Naive thymus-derived CD4-positive, alpha-beta T cell (primary cell): ENCODE results near the gene NPAS3. TPM values are rescaled to one million over a fixed set of nuclear protein-coding genes. Genes with fewer than 3 reads are reported as not detected.

ENCODE experiments used
- ATAC-seq: fragments of 150-1000 bp; cut with Tn5 transposase; 2 replicates; pipeline ENCODE4 v1.10.0; 2021; ENCODE audit warnings: mild to moderate bottlenecking, moderate library complexity
- CTCF ChIA-PET: fragments of 350-600 bp; sonication (Branson Sonifier 250); formaldehyde crosslinking; loops from one replicate; lab custom pipeline; 2021; ENCODE audit warnings: antibody characterized with exemption; lab: Charles Lee
- POLR2A ChIA-PET: fragments of 350-600 bp; sonication (Branson Sonifier 250); formaldehyde crosslinking; loops from one replicate; lab custom pipeline; 2021; ENCODE audit warnings: antibody characterized with exemption, inconsistent platforms; lab: Charles Lee
- DNase-seq, 9 donors: peaks; one replicate each; pipeline versions ENCODE4 v3.0.0 to v3.0.0-alpha.2; 2020 to 2022; ENCODE audit warnings: mixed read lengths in 1 of 9
- H3K27ac ChIP-seq: one replicate; pipeline ENCODE4 v1.7.0; 2013; ENCODE audit warnings: mild to moderate bottlenecking, low read depth, low read length, moderate library complexity
- H3K27me3 ChIP-seq, 2 donors: one replicate each; pipeline ENCODE4 v1.7.0; 2013; ENCODE audit warnings: low read length in 2 of 2, mild to moderate bottlenecking in 2 of 2, moderate library complexity in 2 of 2; ENCODE audit not compliant: control insufficient read depth in 2 of 2, insufficient read depth in 2 of 2
- H3K36me3 ChIP-seq, 3 experiments: 1 replicate in 2 of 3; 2 replicates in 1 of 3; pipeline ENCODE4 v1.7.0; 2013; ENCODE audit warnings: low read length in 3 of 3, mild to moderate bottlenecking in 3 of 3, moderate library complexity in 1 of 3; ENCODE audit not compliant: insufficient read depth in 3 of 3, control insufficient read depth in 2 of 3
- H3K4me1 ChIP-seq, 2 donors: one replicate each; pipeline ENCODE4 v1.7.0; 2013; ENCODE audit warnings: low read length in 2 of 2, mild to moderate bottlenecking in 2 of 2, moderate library complexity in 1 of 2; ENCODE audit not compliant: control insufficient read depth in 2 of 2, insufficient read depth in 2 of 2
- H3K4me3 ChIP-seq: 2 replicates; pipeline ENCODE4 v1.7.0; 2013; ENCODE audit warnings: mild to moderate bottlenecking, low read length
- H3K9me3 ChIP-seq, 3 experiments: 1 replicate in 2 of 3; 2 replicates in 1 of 3; pipeline ENCODE4 v1.7.0; 2013; ENCODE audit warnings: low read length in 3 of 3; ENCODE audit not compliant: control insufficient read depth in 2 of 3
- H3K27ac Mint-ChIP-seq, 9 donors: one replicate each; pipeline ENCODE4 v1.8.0; 2020 to 2022; ENCODE audit warnings: mixed read lengths in 9 of 9, mild to moderate bottlenecking in 8 of 9, moderate library complexity in 5 of 9, inconsistent platforms in 2 of 9
- H3K27me3 Mint-ChIP-seq, 5 donors: one replicate each; pipeline ENCODE4 v1.8.0; 2021 to 2022; ENCODE audit warnings: mixed read lengths in 5 of 5, mild to moderate bottlenecking in 1 of 5
- H3K36me3 Mint-ChIP-seq, 5 donors: one replicate each; pipeline ENCODE4 v1.8.0; 2020 to 2022; ENCODE audit warnings: mixed read lengths in 5 of 5, mild to moderate bottlenecking in 3 of 5, inconsistent platforms in 1 of 5
- H3K4me1 Mint-ChIP-seq, 7 donors: one replicate each; pipeline ENCODE4 v1.8.0; 2020 to 2022; ENCODE audit warnings: mixed read lengths in 7 of 7, mild to moderate bottlenecking in 3 of 7, inconsistent platforms in 1 of 7
- H3K4me3 Mint-ChIP-seq, 10 donors: one replicate each; pipeline ENCODE4 v1.8.0; 2020 to 2022; ENCODE audit warnings: mild to moderate bottlenecking in 10 of 10, mixed read lengths in 10 of 10, moderate library complexity in 6 of 10, inconsistent platforms in 2 of 10
- H3K9me3 Mint-ChIP-seq, 11 donors: one replicate each; pipeline ENCODE4 v1.8.0; 2020 to 2022; ENCODE audit warnings: mixed read lengths in 11 of 11, mild to moderate bottlenecking in 4 of 11, inconsistent platforms in 1 of 11, moderate library complexity in 1 of 11
- intact Hi-C, 2 donors: fragments of 100-400 bp; cut with micrococcal nuclease; formaldehyde crosslinking; loops; one replicate each; pipeline ENCODE4 v1.15.1; 2023
- polyA plus RNA-seq, 2 donors: library from polyadenylated mRNA; unstranded; fragments of 300-500 nt; fragmentation: Illumina TruSeq; gene quantifications; one replicate each; pipeline ENCODE4 v1.2.3, GENCODE V29; 2021
- total RNA-seq, 6 experiments: library from RNA in 5 of 6; stranded (reverse) in 5 of 6; gene quantifications; 1 replicate in 5 of 6; 2 replicates in 1 of 6; pipeline ENCODE4 v1.2.3 and lab custom pipeline; 2021 to 2026

Gene NPAS3
- total and polyA plus RNA-seq, 7 experiments from 2014 or later = not detected

DNA sequence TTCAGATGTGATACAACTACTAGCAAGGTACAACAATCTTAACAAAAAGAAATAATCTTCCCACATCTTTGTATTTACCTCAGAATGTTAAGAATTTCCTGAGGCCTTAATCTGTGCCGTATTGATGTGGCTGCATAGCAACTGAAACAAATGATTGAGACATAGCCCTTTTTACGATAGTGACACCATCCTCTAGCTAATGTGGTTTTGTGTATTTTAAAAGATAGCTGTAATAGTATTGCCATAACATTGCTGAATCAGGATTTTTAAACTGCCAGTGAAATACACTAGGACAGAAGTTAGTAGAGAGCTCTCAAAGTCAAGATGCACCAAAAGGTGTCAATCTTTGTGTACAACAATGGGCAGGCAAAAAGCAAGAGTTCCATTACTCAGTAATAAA is 11.9 kb downstream of the NPAS3 start:
- POLR2A ChIA-PET = no interaction called here
- Mint-ChIP-seq H3K4me3 (no peak overlapping the region), H3K36me3 (no peaks in the 10 kb centered on the region), H3K27ac (no peak overlapping the region), H3K4me1 (no peaks in the 10 kb centered on the region), H3K9me3 (peaks cover 0 to 10% (median 0%) of the 10 kb centered on the region in 11 donors), H3K27me3 (peaks cover 5 to 26% (median 13%) of the 10 kb centered on the region in 5 donors)
- no peaks in the 10 kb centered on the region for H3K36me3 ChIP-seq
- DNase-seq (no peak), ATAC-seq (no peak)
- H3K9me3 ChIP-seq = no peaks in the 10 kb centered on the region
- H3K4me1 ChIP-seq = no peaks in the 10 kb centered on the region
- no peaks in the 10 kb centered on the region for H3K27me3 ChIP-seq
- no peak overlapping the region for H3K4me3 ChIP-seq
- intact Hi-C loops = no loop called here
- CTCF ChIA-PET = no interaction called here
- no peak overlapping the region for H3K27ac ChIP-seq

DNA sequence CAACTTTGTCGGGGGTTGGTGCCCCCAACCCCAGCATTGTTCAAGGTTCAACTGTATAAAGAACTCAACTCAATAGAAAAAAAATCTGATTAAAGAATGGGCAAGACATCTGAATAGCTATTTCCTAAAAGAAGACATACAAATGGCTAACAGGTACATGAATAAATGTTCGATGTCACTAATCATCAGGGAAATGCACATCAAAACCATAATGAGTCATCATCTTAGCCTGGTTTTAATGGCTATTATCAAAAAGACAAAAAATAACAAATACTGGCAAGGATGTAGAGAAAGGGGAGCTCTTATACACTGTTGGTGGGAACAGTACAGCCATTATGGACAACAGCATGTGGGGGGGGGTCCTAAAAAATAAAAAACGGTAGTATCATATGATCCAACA is 28.7 kb downstream of the NPAS3 start:
- Histone ChIP-seq H3K9me3 (no peaks in the 10 kb centered on the region), H3K4me3 (no peak overlapping the region), H3K36me3 (no peaks in the 10 kb centered on the region), H3K4me1 (no peaks in the 10 kb centered on the region), H3K27me3 (no peaks in the 10 kb centered on the region), H3K27ac (no peak overlapping the region)
- ATAC-seq (no peak), DNase-seq (no peak)
- Mint-ChIP-seq H3K9me3 (peaks cover 0 to 4% (median 0%) of the 10 kb centered on the region in 11 donors), H3K27me3 (peaks cover 0 to under 1% (median 0%) of the 10 kb centered on the region in 5 donors), H3K27ac (no peak overlapping the region), H3K4me1 (no peaks in the 10 kb centered on the region), H3K36me3 (no peaks in the 10 kb centered on the region), H3K4me3 (no peak overlapping the region)
- ChIA-PET POLR2A (no interaction called here), CTCF (interaction anchor here (0.7 kb wide), 1 partner anchor 350 kb away, joined by 4 read pairs; no protein-coding TSS in a partner anchor)
- intact Hi-C loops = no loop called here

DNA sequence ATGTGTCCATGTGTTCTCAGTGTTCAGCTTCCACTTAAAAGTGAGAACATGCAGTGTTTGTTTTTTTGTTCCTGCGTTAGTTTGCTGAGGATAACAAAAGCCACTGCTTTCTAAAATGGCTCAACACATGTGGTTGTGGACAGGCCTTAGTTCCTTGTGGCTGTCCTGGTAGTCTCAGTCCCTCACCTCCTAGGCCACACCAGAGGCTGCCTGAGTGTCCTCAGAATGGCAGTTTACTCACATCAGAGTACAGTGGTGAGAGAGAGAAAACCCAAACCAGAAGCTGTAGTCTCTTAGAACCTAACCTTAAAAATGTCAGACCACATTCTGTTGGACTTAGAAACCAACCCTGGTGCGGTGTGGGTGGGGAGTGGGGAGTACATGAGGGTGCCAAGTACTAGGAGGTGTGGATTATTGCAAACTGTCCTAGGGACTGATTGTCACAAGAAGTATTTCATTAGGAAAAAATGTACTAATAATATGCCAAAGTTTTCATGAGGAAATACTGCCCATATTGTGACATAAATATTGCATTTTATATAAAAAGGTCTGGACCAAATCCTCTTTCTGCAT is 30.4 kb downstream of the NPAS3 start:
- ATAC-seq (no peak), DNase-seq (no peak)
- Histone ChIP-seq H3K4me3 (no peak overlapping the region), H3K27ac (no peak overlapping the region), H3K36me3 (no peaks in the 10 kb centered on the region), H3K4me1 (no peaks in the 10 kb centered on the region), H3K27me3 (no peaks in the 10 kb centered on the region), H3K9me3 (no peaks in the 10 kb centered on the region)
- intact Hi-C loops = no loop called here
- no peaks in the 10 kb centered on the region for H3K36me3 Mint-ChIP-seq
- CTCF ChIA-PET = no interaction called here
- H3K9me3 Mint-ChIP-seq = peaks cover 0 to 2% (median 0%) of the 10 kb centered on the region in 11 donors
- H3K27me3 Mint-ChIP-seq = peaks cover 0 to 4% (median 0%) of the 10 kb centered on the region in 5 donors
- no peak overlapping the region for H3K27ac Mint-ChIP-seq
- no peak overlapping the region for H3K4me3 Mint-ChIP-seq
- POLR2A ChIA-PET = no interaction called here
- H3K4me1 Mint-ChIP-seq = no peaks in the 10 kb centered on the region

DNA sequence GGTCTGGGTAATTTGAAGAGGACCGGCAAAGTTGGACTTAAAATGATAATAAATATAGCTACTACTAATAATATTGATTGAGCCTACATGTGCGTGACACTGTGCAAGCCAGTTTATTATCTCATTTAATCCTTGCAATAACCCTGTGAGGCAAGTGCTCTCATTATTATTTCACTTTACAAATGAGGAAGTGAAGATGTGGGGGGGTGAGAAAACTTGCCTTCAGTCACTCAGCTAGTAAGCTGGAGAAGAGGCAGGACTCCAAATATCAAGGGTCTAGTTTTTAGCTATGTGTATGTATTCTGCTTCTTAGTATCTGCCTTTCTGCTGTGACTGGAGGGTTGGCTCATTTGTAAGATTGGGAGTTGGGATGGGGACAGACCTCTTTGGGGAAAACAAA is 39.2 kb downstream of the NPAS3 start:
- Mint-ChIP-seq H3K4me1 (no peaks in the 10 kb centered on the region), H3K36me3 (no peaks in the 10 kb centered on the region), H3K27ac (no peak overlapping the region), H3K4me3 (no peak overlapping the region), H3K27me3 (peaks cover 0 to 8% (median 3%) of the 10 kb centered on the region in 5 donors), H3K9me3 (peaks cover 0 to 7% (median 2%) of the 10 kb centered on the region in 11 donors)
- H3K27me3 ChIP-seq = no peaks in the 10 kb centered on the region
- intact Hi-C loops = no loop called here
- ChIA-PET POLR2A (no interaction called here), CTCF (no interaction called here)
- H3K4me3 ChIP-seq = no peak overlapping the region
- no peaks in the 10 kb centered on the region for H3K4me1 ChIP-seq
- H3K27ac ChIP-seq = no peak overlapping the region
- no peaks in the 10 kb centered on the region for H3K36me3 ChIP-seq
- no peak for ATAC-seq
- no peak for DNase-seq
- H3K9me3 ChIP-seq = no peaks in the 10 kb centered on the region

DNA sequence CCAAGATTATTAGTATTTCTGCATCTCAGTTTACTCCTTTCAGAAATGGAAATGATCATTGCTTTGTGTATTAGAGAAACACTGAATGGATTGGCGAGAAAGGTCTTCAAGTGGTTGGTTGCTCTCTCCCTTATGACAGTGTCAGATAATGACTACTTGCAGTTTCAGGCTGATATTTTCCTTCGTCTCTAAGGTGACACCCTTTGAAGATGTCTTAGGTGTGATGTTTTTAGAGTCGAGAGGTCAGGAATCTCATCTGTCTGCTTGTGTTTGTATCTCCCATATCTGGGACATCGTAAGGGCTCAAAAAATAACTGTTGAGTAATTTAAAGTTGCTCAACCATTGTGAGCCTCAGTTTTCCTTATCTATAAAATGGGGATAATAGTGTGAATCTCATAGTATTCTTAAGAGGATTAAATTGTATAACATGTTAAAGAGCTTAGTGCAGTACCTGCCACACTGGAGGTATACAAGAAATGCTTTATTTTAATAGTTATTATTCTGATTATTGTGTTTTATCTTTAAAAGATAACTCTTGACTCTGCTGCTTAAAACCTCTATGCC is 40.1 kb downstream of the NPAS3 start:
- H3K36me3 ChIP-seq = no peaks in the 10 kb centered on the region
- Mint-ChIP-seq H3K27ac (no peak overlapping the region), H3K27me3 (peaks cover 0 to 8% (median 3%) of the 10 kb centered on the region in 5 donors), H3K36me3 (no peaks in the 10 kb centered on the region), H3K4me3 (no peak overlapping the region), H3K4me1 (no peaks in the 10 kb centered on the region), H3K9me3 (peaks cover 0 to 7% (median 2%) of the 10 kb centered on the region in 11 donors)
- intact Hi-C loops = no loop called here
- H3K4me1 ChIP-seq = no peaks in the 10 kb centered on the region
- H3K27ac ChIP-seq = no peak overlapping the region
- POLR2A ChIA-PET = no interaction called here
- DNase-seq (no peak), ATAC-seq (no peak)
- H3K4me3 ChIP-seq = no peak overlapping the region
- CTCF ChIA-PET = no interaction called here
- no peaks in the 10 kb centered on the region for H3K9me3 ChIP-seq
- no peaks in the 10 kb centered on the region for H3K27me3 ChIP-seq

DNA sequence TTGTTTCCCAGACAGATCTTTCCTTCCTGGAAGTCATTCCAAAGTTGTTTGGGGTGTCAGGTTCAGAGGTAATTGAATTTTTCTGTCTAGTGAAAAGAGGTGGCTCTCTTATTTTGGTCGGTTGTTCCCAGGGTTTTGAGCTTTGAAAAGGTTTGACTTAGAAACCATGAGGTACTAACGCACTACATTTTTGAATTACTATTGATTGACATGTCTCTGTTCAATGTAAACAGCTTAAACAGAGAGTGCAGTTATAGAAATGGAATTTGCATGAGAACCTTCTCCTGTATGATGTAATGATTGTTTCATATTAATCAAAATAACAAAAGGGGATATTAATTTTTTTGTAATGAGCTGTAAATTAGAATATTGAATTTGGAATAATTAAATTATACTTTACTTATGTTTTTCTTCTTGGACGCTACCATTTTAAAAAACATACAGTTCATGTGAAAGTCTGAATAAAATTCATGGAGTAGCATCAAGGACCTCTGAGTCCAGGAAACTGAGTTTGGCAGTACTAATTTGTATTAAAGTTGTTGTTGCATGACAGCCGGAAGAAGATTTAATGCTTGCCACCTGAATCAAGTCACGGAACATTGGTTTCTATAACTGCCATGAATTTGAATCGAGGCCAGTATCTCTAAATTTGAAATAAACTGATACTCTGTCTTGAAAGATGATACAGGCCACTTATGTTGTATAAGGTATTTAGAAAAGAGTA is 41.7 kb downstream of the NPAS3 start:
- H3K4me3 Mint-ChIP-seq = no peak overlapping the region
- Histone ChIP-seq H3K4me1 (no peaks in the 10 kb centered on the region), H3K36me3 (no peaks in the 10 kb centered on the region), H3K27me3 (no peaks in the 10 kb centered on the region), H3K9me3 (no peaks in the 10 kb centered on the region), H3K27ac (no peak overlapping the region), H3K4me3 (no peak overlapping the region)
- no peak overlapping the region for H3K27ac Mint-ChIP-seq
- no peaks in the 10 kb centered on the region for H3K36me3 Mint-ChIP-seq
- ChIA-PET POLR2A (no interaction called here), CTCF (no interaction called here)
- intact Hi-C loops = no loop called here
- peaks cover 0 to 9% (median 0%) of the 10 kb centered on the region in 11 donors for H3K9me3 Mint-ChIP-seq
- no peaks in the 10 kb centered on the region for H3K4me1 Mint-ChIP-seq
- ATAC-seq (no peak), DNase-seq (no peak)
- H3K27me3 Mint-ChIP-seq = peaks cover 0 to 12% (median 1%) of the 10 kb centered on the region in 5 donors
